IPS-NIHi7 (cell line): ENCODE data around the gene DOCK10.

ENCODE experiments used
- DNase-seq: peaks from one replicate; pipeline ENCODE4 v3.0.0; 2012; ENCODE audit warnings: mixed read lengths; ENCODE audit errors: extremely low spot score

Gene DOCK10

GRCh38 chr2:224716921-224717320 is 325.3 kb downstream of the DOCK10 start:
- DNase-seq = no peak

DNA sequence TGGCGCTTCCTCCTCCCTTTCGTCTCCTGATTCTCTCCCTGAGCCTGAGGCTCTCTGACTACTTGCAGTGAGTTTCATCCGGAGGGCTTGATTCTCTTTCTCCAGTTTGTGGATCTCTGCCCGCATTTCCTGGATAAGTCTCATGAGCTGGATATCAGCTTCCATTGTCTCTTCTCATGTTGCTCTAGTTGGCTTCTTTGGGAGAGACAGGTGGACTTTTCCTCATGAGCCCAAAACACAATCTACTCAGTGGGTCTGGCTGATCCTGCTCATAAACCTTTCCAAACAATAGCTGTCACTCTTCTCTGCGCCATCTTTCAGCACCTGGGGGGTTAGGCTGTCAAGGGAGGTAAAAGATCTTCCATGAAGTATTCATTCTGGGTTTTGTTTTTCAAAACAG is 326.1 kb downstream of the DOCK10 start, which contains the start of gene CCDC195:
CCDC195 (minus strand) TSS at position 165 of the 400 bp plus-strand sequence; CDS start at position 165, 0 bp downstream.
- DNase-seq = no peak
